ENCODE measurements around the gene P4HA2. TPM values are rescaled to one million over a fixed set of nuclear protein-coding genes. Genes with fewer than 3 reads are reported as not detected.
A peak's percentile ranks its signal among the peaks of the same experiment; 100 is the strongest.

The P4HA2 gene
- 26.6 TPM for total RNA-seq (ENCODE audit: unreplicated experiment)
- long read RNA-seq, transcript P4HA2-202 (15 exons, 2,313 nt) = major isoform, 18 of 33 reads
- long read RNA-seq, partial matches to known transcripts = 4 of 33 reads
- long read RNA-seq, other reads (novel, unspliced or antisense) = 10 of 33 reads

DNA sequence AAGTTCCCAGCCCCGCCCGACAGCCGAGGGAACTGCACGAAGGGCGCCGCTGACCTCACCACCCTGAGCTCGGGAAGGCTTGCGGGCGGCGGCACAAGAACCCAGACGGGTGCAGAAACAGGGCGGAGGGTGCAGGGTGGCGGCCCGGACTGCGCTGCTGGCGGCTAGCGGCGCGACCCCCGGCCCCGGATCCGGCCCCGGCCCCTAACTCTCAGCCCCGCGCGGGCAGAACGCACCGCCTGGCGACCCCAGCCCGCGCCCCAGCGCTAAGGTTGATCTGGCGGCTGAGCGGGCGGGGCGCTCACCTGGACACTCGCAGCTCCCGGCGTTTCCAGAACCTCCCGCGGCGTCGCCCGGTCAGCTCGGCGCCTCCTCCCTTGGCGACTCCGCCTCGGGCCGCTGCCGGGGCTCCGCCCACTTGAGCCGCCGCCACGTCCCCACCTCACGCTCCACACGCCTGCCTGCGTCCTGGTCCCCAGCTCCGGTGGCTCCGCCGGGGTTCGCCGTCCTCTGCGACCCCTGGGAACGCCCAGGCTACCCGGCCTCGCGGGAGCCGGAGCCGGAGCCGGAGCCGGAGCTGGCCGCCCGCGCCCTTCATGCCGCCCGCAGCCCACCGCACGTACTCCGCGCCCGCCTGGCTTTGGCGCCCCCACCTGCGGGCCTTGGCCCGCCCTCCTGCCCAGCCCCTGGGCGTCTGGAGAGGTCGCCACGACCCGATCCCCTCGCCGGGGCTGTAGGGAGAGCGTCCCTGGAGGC lies at the start of gene P4HA2:
Gene P4HA2 (minus strand): TSS at position 369 of the 756 bp plus-strand sequence. CDS start 9,227 bp downstream, outside the sequence.
- DNase-seq = peak; percentile 78
- TF ChIP-seq, protein P1, sequence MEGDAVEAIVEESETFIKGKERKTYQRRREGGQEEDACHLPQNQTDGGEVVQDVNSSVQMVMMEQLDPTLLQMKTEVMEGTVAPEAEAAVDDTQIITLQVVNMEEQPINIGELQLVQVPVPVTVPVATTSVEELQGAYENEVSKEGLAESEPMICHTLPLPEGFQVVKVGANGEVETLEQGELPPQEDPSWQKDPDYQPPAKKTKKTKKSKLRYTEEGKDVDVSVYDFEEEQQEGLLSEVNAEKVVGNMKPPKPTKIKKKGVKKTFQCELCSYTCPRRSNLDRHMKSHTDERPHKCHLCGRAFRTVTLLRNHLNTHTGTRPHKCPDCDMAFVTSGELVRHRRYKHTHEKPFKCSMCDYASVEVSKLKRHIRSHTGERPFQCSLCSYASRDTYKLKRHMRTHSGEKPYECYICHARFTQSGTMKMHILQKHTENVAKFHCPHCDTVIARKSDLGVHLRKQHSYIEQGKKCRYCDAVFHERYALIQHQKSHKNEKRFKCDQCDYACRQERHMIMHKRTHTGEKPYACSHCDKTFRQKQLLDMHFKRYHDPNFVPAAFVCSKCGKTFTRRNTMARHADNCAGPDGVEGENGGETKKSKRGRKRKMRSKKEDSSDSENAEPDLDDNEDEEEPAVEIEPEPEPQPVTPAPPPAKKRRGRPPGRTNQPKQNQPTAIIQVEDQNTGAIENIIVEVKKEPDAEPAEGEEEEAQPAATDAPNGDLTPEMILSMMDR (IDR thresholded peaks at IDR 0.05; ENCODE audit: partially characterized antibody, unreplicated experiment) = no peak
- Mint-ChIP-seq H3K4me1 (ENCODE audit: low read depth, unreplicated experiment) (peaks cover 6% of the 10 kb centered on the region), H3K9me3 (ENCODE audit: unreplicated experiment) (peaks cover 2% of the 10 kb centered on the region), H3K27me3 (ENCODE audit: unreplicated experiment) (peaks cover 4% of the 10 kb centered on the region), H3K4me3 (ENCODE audit: unreplicated experiment) (peak within 1 kb of the TSS; percentile 86), H3K27ac (ENCODE audit: unreplicated experiment) (peak within 1 kb of the TSS; percentile 30), H3K36me3 (ENCODE audit: unreplicated experiment) (peaks cover 4% of the 10 kb centered on the region)

DNA sequence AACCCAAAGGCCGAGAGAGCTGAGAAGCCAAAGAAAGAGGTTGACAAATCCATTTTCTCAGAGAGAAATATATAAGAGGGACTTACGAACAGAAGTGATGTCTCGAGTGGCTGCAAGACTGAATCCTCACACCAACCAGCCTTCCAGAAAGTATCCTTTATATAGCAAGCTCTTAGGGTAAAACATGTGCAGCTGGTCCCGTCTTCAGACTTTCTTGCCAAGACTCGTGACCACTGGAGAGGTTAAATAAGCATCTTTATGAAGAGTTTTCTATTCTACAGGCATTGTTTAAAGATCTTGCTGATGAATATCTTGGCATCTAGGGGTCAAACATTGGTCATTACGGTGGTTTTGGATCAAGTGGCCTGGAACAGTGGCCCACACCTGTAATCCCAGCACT lies 49.6 kb upstream of the P4HA2 start:
- TF ChIP-seq, protein P1 (IDR thresholded peaks at IDR 0.05; ENCODE audit: partially characterized antibody, unreplicated experiment) = no peak
- no peak for DNase-seq
- Mint-ChIP-seq H3K36me3 (ENCODE audit: unreplicated experiment) (no peaks in the 10 kb centered on the region), H3K27me3 (ENCODE audit: unreplicated experiment) (peaks cover 17% of the 10 kb centered on the region), H3K4me1 (ENCODE audit: low read depth, unreplicated experiment) (peaks cover 13% of the 10 kb centered on the region), H3K27ac (ENCODE audit: unreplicated experiment) (no peak overlapping the region), H3K4me3 (ENCODE audit: unreplicated experiment) (no peak overlapping the region), H3K9me3 (ENCODE audit: unreplicated experiment) (peaks cover 11% of the 10 kb centered on the region)

DNA sequence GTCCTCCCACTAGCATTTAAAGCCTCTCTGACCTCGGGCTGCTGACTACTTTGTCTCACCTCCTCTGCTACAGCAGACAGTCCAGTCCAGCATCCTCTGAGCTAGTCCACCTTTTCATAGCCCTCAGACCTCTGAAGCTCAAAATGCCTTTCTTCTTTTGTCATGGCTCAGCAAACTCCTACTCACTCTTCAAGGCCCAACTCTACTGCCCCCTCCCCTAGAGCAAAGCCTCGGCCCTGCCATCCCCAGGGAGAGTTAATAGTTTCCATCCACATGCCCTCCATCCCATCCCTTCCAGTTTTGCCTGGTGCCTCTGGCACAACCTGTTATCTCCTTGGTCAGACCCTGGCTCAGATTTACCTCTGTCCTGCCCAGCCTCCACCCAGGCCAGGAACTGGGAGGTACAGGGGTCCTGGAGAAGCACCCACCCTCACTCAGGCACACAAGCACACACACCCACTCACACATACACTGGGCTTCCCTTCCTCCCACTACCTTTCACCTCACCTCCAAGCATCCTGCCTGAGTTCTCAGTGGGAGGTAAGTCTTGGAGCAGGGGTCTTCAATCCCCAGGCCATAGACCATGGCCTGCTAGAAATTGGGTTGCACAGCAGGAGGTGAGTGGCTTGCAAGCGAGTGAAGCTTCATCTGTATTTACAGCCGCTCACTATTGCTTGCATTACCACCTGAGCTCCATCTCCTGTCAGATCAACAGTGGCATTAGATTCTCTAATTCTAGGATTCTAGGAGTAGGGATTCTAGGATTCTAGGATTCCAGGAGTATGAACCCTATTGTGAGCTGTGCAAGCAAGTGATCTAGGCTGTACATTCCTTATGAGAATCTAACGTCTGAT lies 47.9 kb upstream of the P4HA2 start:
- H3K9me3 Mint-ChIP-seq (ENCODE audit: unreplicated experiment) = peaks cover 13% of the 10 kb centered on the region
- H3K4me1 Mint-ChIP-seq (ENCODE audit: low read depth, unreplicated experiment) = peaks cover 17% of the 10 kb centered on the region
- peak overlapping the region; percentile 22 for H3K27ac Mint-ChIP-seq (ENCODE audit: unreplicated experiment)
- no peak for DNase-seq
- TF ChIP-seq, protein P1 (IDR thresholded peaks at IDR 0.05; ENCODE audit: partially characterized antibody, unreplicated experiment) = no peak
- H3K36me3 Mint-ChIP-seq (ENCODE audit: unreplicated experiment) = no peaks in the 10 kb centered on the region
- peaks cover 20% of the 10 kb centered on the region for H3K27me3 Mint-ChIP-seq (ENCODE audit: unreplicated experiment)
- H3K4me3 Mint-ChIP-seq (ENCODE audit: unreplicated experiment) = no peak overlapping the region

DNA sequence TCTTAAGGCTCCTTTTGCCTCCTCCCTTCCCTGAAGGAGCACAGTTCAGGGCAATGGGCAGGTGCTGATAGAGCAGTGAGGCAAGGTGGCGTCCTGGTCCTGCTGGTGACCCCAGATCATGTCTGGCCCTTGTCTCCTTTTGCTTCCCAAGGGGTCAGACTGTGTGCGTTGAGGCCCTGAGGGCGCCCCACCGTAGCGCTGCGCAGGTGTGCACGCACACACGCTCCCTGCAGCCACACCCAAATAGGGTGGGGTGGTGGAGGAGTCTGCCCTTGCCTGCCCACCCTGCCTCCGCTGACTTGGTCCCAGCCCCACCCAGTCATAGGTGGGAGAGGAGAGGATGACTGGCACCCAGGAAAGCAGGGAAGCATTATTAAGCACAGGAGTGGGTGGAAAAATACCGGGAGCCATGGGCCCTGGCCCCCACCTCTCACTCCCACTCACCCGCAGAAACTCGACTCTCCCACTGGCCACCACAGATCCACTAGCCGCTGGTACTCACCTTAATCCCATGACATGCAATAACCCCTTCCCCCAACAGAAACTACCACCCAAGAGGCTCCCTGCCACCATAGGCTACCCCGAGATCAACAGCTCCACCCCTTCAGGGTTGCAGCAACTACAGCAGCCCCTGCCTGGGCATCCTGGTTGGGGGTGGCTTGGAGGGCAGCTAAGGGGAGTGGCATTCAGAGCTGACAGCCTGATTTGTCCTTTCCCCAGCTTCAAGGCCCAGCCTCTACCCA lies 46.6 kb upstream of the P4HA2 start:
- Mint-ChIP-seq H3K36me3 (ENCODE audit: unreplicated experiment) (no peaks in the 10 kb centered on the region), H3K27me3 (ENCODE audit: unreplicated experiment) (peaks cover 19% of the 10 kb centered on the region), H3K4me1 (ENCODE audit: low read depth, unreplicated experiment) (peaks cover 23% of the 10 kb centered on the region), H3K4me3 (ENCODE audit: unreplicated experiment) (no peak overlapping the region), H3K27ac (ENCODE audit: unreplicated experiment) (no peak overlapping the region), H3K9me3 (ENCODE audit: unreplicated experiment) (peaks cover 13% of the 10 kb centered on the region)
- TF ChIP-seq, protein P1 (IDR thresholded peaks at IDR 0.05; ENCODE audit: partially characterized antibody, unreplicated experiment) = no peak
- DNase-seq = no peak
